Measurements from ENCODE around the gene MLX.
"Not testable (repeated sequence)": the region's sequence is repeated elsewhere in the genome, so short reads cannot be mapped to it uniquely, and the experiment has no call there.

- not testable (repeated sequence) for TF ChIP-seq CTCF (conservative IDR thresholded peaks at IDR 0.05; ENCODE audit: low read depth, low read length); EZH2 (IDR thresholded peaks at IDR 0.05; ENCODE audit: borderline replicate concordance, low read depth, low read length, poor library complexity, severe bottlenecking)
Observed at GRCh38 chr17:42545755-42546505, 21.0 kb upstream of the MLX start.
